Activated CD8-positive, alpha-beta T cell treated with anti-CD3 and anti-CD28 coated beads for 36 hours (primary cell): ENCODE measurements around the gene SUSD6. TPM values are rescaled to one million over a fixed set of nuclear protein-coding genes. Genes with fewer than 3 reads are reported as not detected.
A peak's percentile ranks its signal among the peaks of the same experiment; 100 is the strongest.

Source experiments
- ATAC-seq: fragments of 200-7000 bp; cut with Tn5 transposase; one replicate; pipeline ENCODE4 v1.10.0; 2021; ENCODE audit warnings: mild to moderate bottlenecking, moderate library complexity
- CTCF ChIA-PET: fragments of 350-600 bp; sonication (Branson Sonifier 250); formaldehyde crosslinking; loops from one replicate; lab custom pipeline; 2021; ENCODE audit warnings: antibody characterized with exemption; lab: Charles Lee
- POLR2A ChIA-PET: fragments of 350-600 bp; sonication (Branson Sonifier 250); formaldehyde crosslinking; loops from one replicate; lab custom pipeline; 2021; ENCODE audit warnings: antibody characterized with exemption; lab: Charles Lee
- DNase-seq: peaks from one replicate; pipeline ENCODE4 v3.0.0-alpha.2; 2020
- H3K27ac Mint-ChIP-seq: one replicate; pipeline ENCODE4 v1.8.0; 2021; ENCODE audit warnings: mild to moderate bottlenecking, mixed read lengths
- H3K27me3 Mint-ChIP-seq: one replicate; pipeline ENCODE4 v1.8.0; 2021; ENCODE audit warnings: mixed read lengths
- H3K36me3 Mint-ChIP-seq: one replicate; pipeline ENCODE4 v1.8.0; 2021; ENCODE audit warnings: low read depth, mixed read lengths
- H3K4me1 Mint-ChIP-seq: one replicate; pipeline ENCODE4 v1.8.0; 2021; ENCODE audit warnings: low read depth, mixed read lengths
- H3K4me3 Mint-ChIP-seq: one replicate; pipeline ENCODE4 v1.8.0; 2021; ENCODE audit warnings: mild to moderate bottlenecking, moderate library complexity, mixed read lengths
- H3K9me3 Mint-ChIP-seq: one replicate; pipeline ENCODE4 v1.8.0; 2021; ENCODE audit warnings: mixed read lengths
- CTCF ChIP-seq: fragments of 200-600 bp; IDR thresholded peaks from one replicate; pipeline ENCODE4 v1.8.0; 2022; ENCODE audit warnings: antibody characterized with exemption, mild to moderate bottlenecking
- intact Hi-C: fragments of 100-400 bp; cut with micrococcal nuclease; formaldehyde crosslinking; loops from one replicate; pipeline ENCODE4 v1.10.0; 2022
- total RNA-seq, 2 experiments: library from RNA; stranded (reverse); gene quantifications; one replicate each; pipeline ENCODE4 v1.2.3, GENCODE V29; 2021

The SUSD6 gene
- total RNA-seq, 2 experiments from 2014 or later = 35.7 to 36.2 TPM

- Mint-ChIP-seq H3K9me3 (no peaks in the 10 kb centered on the region), H3K4me3 (no peak overlapping the region), H3K27ac (no peak overlapping the region), H3K36me3 (no peaks in the 10 kb centered on the region), H3K4me1 (peaks cover 5% of the 10 kb centered on the region), H3K27me3 (peaks cover 53% of the 10 kb centered on the region)
- CTCF ChIA-PET = interaction anchor here (0.9 to 5.9 kb wide), 11 partner anchors 9 to 332 kb away, joined by 3 to 52 read pairs (median 7); no protein-coding TSS in a partner anchor
- POLR2A ChIA-PET = interaction anchor here (0.6 to 0.7 kb wide), 2 partner anchors 25 to 28 kb away, joined by 3 read pairs; no protein-coding TSS in a partner anchor
- intact Hi-C loops = loop anchor here (2.0 kb wide), 1 partner anchor 19 kb away; no protein-coding TSS in a partner anchor
- DNase-seq (no peak), ATAC-seq (no peak)
- no peak for TF ChIP-seq CTCF
Measured at GRCh38 chr14:69573205-69573830, 38.1 kb upstream of the SUSD6 start.

- POLR2A ChIA-PET = interaction anchor here (0.6 kb wide), 1 partner anchor 29 kb away, joined by 3 read pairs; no protein-coding TSS in a partner anchor
- CTCF ChIA-PET = interaction anchor here (0.7 to 5.9 kb wide), 17 partner anchors 9 to 332 kb away, joined by 3 to 52 read pairs (median 4); no protein-coding TSS in a partner anchor
- no peak overlapping the region for H3K4me3 Mint-ChIP-seq
- H3K27me3 Mint-ChIP-seq = peaks cover 51% of the 10 kb centered on the region
- DNase-seq (no peak), ATAC-seq (no peak)
- no peaks in the 10 kb centered on the region for H3K9me3 Mint-ChIP-seq
- H3K36me3 Mint-ChIP-seq = no peaks in the 10 kb centered on the region
- H3K27ac Mint-ChIP-seq = no peak overlapping the region
- intact Hi-C loops = loop anchor here (2.0 kb wide), 2 partner anchors 19 to 331 kb away; no protein-coding TSS in a partner anchor
- peaks cover 5% of the 10 kb centered on the region for H3K4me1 Mint-ChIP-seq
- TF ChIP-seq CTCF = no peak
Measured at GRCh38 chr14:69573831-69574262, 37.5 kb upstream of the SUSD6 start.

GRCh38 chr14:69574263-69574953 is 37.0 kb upstream of the SUSD6 start, which contains the start of gene CCDC177:
Gene CCDC177 (minus strand): TSS chr14:69574871. CDS start chr14:69573622, 1,249 bp downstream.
- Mint-ChIP-seq H3K4me1 (peaks cover 5% of the 10 kb centered on the region), H3K9me3 (no peaks in the 10 kb centered on the region), H3K36me3 (no peaks in the 10 kb centered on the region), H3K27me3 (peaks cover 49% of the 10 kb centered on the region), H3K4me3 (peak within 1 kb of the TSS; percentile 68), H3K27ac (no peak within 1 kb of the TSS)
- peak; percentile 82 for ATAC-seq
- intact Hi-C loops = loop anchor here (2.0 kb wide), 1 partner anchor 332 kb away; no protein-coding TSS in a partner anchor
- POLR2A ChIA-PET = interaction anchor here (0.6 kb wide), 1 partner anchor 30 kb away, joined by 3 read pairs; no protein-coding TSS in a partner anchor
- CTCF ChIA-PET = interaction anchor here (0.6 to 5.9 kb wide), 25 partner anchors 8 to 1192 kb away, joined by 3 to 52 read pairs (median 4); no protein-coding TSS in a partner anchor
- peak; percentile 97 for TF ChIP-seq CTCF
- DNase-seq = peak; percentile 81

GRCh38 chr14:69574954-69575295 is 36.5 kb upstream of the SUSD6 start:
- Mint-ChIP-seq H3K27me3 (peaks cover 46% of the 10 kb centered on the region), H3K4me3 (peak overlapping the region; percentile 68), H3K4me1 (peaks cover 5% of the 10 kb centered on the region), H3K9me3 (no peaks in the 10 kb centered on the region), H3K27ac (no peak overlapping the region), H3K36me3 (no peaks in the 10 kb centered on the region)
- CTCF ChIA-PET = interaction anchor here (0.6 to 5.9 kb wide), 23 partner anchors 9 to 1193 kb away, joined by 3 to 52 read pairs (median 4); no protein-coding TSS in a partner anchor
- POLR2A ChIA-PET = no interaction called here
- peak; percentile 59 for TF ChIP-seq CTCF
- intact Hi-C loops = loop anchor here (2.0 kb wide), 1 partner anchor 332 kb away; no protein-coding TSS in a partner anchor
- DNase-seq = no peak
- ATAC-seq = peak; percentile 8
